T-cell (primary cell): Measurements from ENCODE around the gene RAPGEF1. TPM values are rescaled to one million over a fixed set of nuclear protein-coding genes. Genes with fewer than 3 reads are reported as not detected.
"Not testable (repeated sequence)": the region's sequence is repeated elsewhere in the genome, so short reads cannot be mapped to it uniquely, and the experiment has no call there.

Experiments used
- ATAC-seq, 4 experiments: fragments of 200-7000 bp in 3 of 4; fragments of 150-1000 bp in 1 of 4; cut with Tn5 transposase; replicated peaks in 1 of 4; 1 replicate in 3 of 4; 2 replicates in 1 of 4; pipeline ENCODE4 v1.10.0; 2021; ENCODE audit warnings: moderate library complexity in 3 of 4, mild to moderate bottlenecking in 2 of 4, moderate number of reproducible peaks in 1 of 4
- CTCF ChIA-PET, 2 donors: fragments of 300-600 bp; sonication (Branson Sonifier 250); formaldehyde crosslinking; loops; one replicate each; lab custom pipeline; 2022; ENCODE audit warnings: antibody characterized with exemption in 2 of 2; lab: Charles Lee
- POLR2A ChIA-PET, 2 donors: fragments of 300-600 bp; sonication (Branson Sonifier 250); formaldehyde crosslinking; loops; one replicate each; lab custom pipeline; 2022; ENCODE audit warnings: antibody characterized with exemption in 2 of 2; lab: Charles Lee
- DNase-seq, 35 experiments: peaks; one replicate each; pipeline versions ENCODE4 v3.0.0 to v3.0.0-alpha.2; 2013 to 2023
- H3K27ac ChIP-seq: one replicate; pipeline ENCODE4 v1.5.1; 2013; ENCODE audit warnings: low read length
- H3K27me3 ChIP-seq, 2 experiments: replicated peaks in 1 of 2; 1 replicate in 1 of 2; 2 replicates in 1 of 2; pipeline versions ENCODE4 v1.6.1 to v1.7.0; 2013; ENCODE audit warnings: low read length in 1 of 2, mixed read lengths in 1 of 2; ENCODE audit not compliant: control insufficient read depth in 2 of 2, insufficient read depth in 2 of 2; ENCODE audit errors: extremely low read depth in 1 of 2
- H3K36me3 ChIP-seq, 2 donors: 1 replicate in 1 of 2; 2 replicates in 1 of 2; pipeline versions ENCODE4 v1.6.1 to v1.7.0; 2013; ENCODE audit warnings: low read length in 1 of 2; ENCODE audit not compliant: control insufficient read depth in 2 of 2, insufficient read depth in 1 of 2; ENCODE audit errors: extremely low read depth in 1 of 2
- H3K4me1 ChIP-seq, 2 experiments: 1 replicate in 1 of 2; 2 replicates in 1 of 2; pipeline versions ENCODE4 v1.6.1 to v1.7.0; 2013; ENCODE audit warnings: low read length in 2 of 2, mixed read lengths in 1 of 2; ENCODE audit not compliant: insufficient read depth in 2 of 2, control insufficient read depth in 1 of 2; ENCODE audit errors: extremely low read depth in 1 of 2
- H3K4me3 ChIP-seq, 2 donors: 1 replicate in 1 of 2; 2 replicates in 1 of 2; pipeline versions ENCODE4 v1.5.1 to v1.7.0; 2013; ENCODE audit warnings: mild to moderate bottlenecking in 2 of 2, low read length in 1 of 2, moderate library complexity in 1 of 2; ENCODE audit not compliant: control insufficient read depth in 1 of 2; ENCODE audit errors: extremely low read depth in 1 of 2
- H3K9me3 ChIP-seq: 2 replicates; pipeline ENCODE4 v1.7.0; 2013
- H3K27ac Mint-ChIP-seq, 2 donors: one replicate each; pipeline ENCODE4 v1.8.0; 2020 to 2021; ENCODE audit warnings: mild to moderate bottlenecking in 2 of 2, mixed read lengths in 2 of 2
- H3K27me3 Mint-ChIP-seq, 2 donors: one replicate each; pipeline ENCODE4 v1.8.0; 2021 to 2022; ENCODE audit warnings: mixed read lengths in 2 of 2
- H3K36me3 Mint-ChIP-seq: one replicate; pipeline ENCODE4 v1.8.0; 2021; ENCODE audit warnings: mixed read lengths
- H3K4me1 Mint-ChIP-seq, 3 donors: one replicate each; pipeline ENCODE4 v1.8.0; 2020 to 2022; ENCODE audit warnings: mixed read lengths in 3 of 3, mild to moderate bottlenecking in 1 of 3
- H3K4me3 Mint-ChIP-seq, 3 donors: one replicate each; pipeline ENCODE4 v1.8.0; 2020 to 2022; ENCODE audit warnings: mild to moderate bottlenecking in 3 of 3, mixed read lengths in 3 of 3, moderate library complexity in 3 of 3
- H3K9me3 Mint-ChIP-seq, 3 donors: one replicate each; pipeline ENCODE4 v1.8.0; 2020 to 2022; ENCODE audit warnings: mixed read lengths in 3 of 3
- WGBS: methylation state at CpG from one replicate; pipeline ENCODE4 v1.1.5; 2013; ENCODE audit warnings: missing lambda C conversion rate; ENCODE audit not compliant: insufficient coverage; 5-methylcytosine and 5-hydroxymethylcytosine counted together
- total RNA-seq, 35 experiments: library from RNA in 6 of 35; stranded (reverse) in 6 of 35; fragments of 120-200 nt in 1 of 35; gene quantifications; one replicate each; pipeline versions ENCODE4 v1.2.1 to v1.2.4 and lab custom pipeline; 2013 to 2026

The RAPGEF1 gene
- total RNA-seq, 5 donors from 2014 or later (not counting 1 experiment from before 2014, with no cell fraction given), result 97.9 to 167 (median 139) TPM

DNA sequence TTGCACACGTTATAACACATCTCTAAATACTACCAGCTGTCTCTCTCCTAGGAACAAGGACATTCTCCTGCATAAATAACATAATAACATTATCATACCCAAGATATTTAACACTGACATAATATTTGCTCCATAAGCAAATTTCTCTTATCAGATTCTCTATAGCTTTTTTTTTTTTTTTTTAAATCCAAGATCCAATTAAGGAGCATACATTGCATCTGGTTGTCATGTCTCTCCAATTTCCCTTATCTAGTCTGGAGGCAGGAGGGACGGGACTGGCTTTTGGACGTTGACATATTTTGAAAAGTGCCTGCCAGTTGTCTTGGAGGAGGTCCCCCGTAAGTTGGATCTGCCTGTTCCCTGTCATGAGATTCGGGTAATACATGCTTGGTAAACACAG, 76.6 kb downstream of the RAPGEF1 start:
- H3K27ac Mint-ChIP-seq, result peak overlapping the region; percentile 13 to 52

DNA sequence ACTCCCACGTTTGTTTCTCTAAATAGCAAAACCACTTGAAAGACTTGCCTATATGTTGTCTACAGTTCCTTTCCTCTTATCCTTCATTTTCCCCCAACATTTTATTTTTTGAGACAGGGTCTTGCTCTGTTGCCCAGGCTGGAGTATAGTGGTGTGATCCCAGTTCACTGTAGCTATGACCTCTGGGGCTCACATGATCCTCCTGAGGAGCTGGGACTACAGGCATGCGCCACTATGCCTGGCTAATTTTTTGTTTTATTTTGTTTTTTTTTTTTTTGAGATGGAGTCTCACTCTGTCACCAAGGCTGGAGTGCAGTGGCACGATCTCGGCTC, 77.6 kb downstream of the RAPGEF1 start:
- CTCF ChIA-PET, result interaction anchor here in 1 of 2 donors (1.0 kb wide), 1 partner anchor 16 kb away, joined by 3 read pairs; no protein-coding TSS in a partner anchor
- ATAC-seq, result peak in 2 of 4 experiments; percentile 8 to 19
- Histone ChIP-seq H3K27ac (peak overlapping the region; percentile 58), H3K4me1 (peaks cover 13 to 67% of the 10 kb centered on the region in 2 experiments)
- peak overlapping the region; percentile 52 to 76 for H3K27ac Mint-ChIP-seq
- peaks cover 72 to 88% (median 86%) of the 10 kb centered on the region in 3 donors for H3K4me1 Mint-ChIP-seq
- not testable (repeated sequence) for H3K27me3 Mint-ChIP-seq, DNase-seq, H3K9me3 ChIP-seq, H3K4me3 ChIP-seq, H3K9me3 Mint-ChIP-seq, H3K27me3 ChIP-seq, H3K36me3 ChIP-seq
- peaks cover 18% of the 10 kb centered on the region for H3K36me3 Mint-ChIP-seq
- H3K4me3 Mint-ChIP-seq, result peak overlapping the region in 2 of 3 donors; percentile 4 to 43
- 49% methylated on average over 3 of the region's 4 CpGs for WGBS
- POLR2A ChIA-PET, result interaction anchor here in 1 of 2 donors (0.6 to 0.7 kb wide), 2 partner anchors 40 to 259 kb away, joined by 3 to 4 read pairs; no protein-coding TSS in a partner anchor

More for the DNA sequence above, 76.6 kb downstream of the RAPGEF1 start:
- DNase-seq (no peak), ATAC-seq (no peak)
- Histone ChIP-seq H3K27me3 (no peaks in the 10 kb centered on the region), H3K27ac (no peak overlapping the region), H3K36me3 (no peaks in the 10 kb centered on the region), H3K9me3 (no peaks in the 10 kb centered on the region), H3K4me3 (no peak overlapping the region), H3K4me1 (peaks cover 9 to 67% of the 10 kb centered on the region in 2 experiments)
- ChIA-PET POLR2A (interaction anchor here (0.5 to 0.6 kb wide), 3 partner anchors 21 to 371 kb away, joined by 3 to 5 read pairs (median 3); no protein-coding TSS in a partner anchor), CTCF (interaction anchor here in 1 of 2 donors (0.5 to 1.0 kb wide), 3 partner anchors 14 to 38 kb away, joined by 3 read pairs; no protein-coding TSS in a partner anchor)
- Mint-ChIP-seq H3K9me3 (no peaks in the 10 kb centered on the region), H3K27me3 (no peaks in the 10 kb centered on the region), H3K4me1 (peaks cover 72 to 87% (median 86%) of the 10 kb centered on the region in 3 donors), H3K36me3 (peaks cover 18% of the 10 kb centered on the region), H3K4me3 (no peak overlapping the region)
- 66% methylated on average over 4 of the region's 5 CpGs for WGBS

DNA sequence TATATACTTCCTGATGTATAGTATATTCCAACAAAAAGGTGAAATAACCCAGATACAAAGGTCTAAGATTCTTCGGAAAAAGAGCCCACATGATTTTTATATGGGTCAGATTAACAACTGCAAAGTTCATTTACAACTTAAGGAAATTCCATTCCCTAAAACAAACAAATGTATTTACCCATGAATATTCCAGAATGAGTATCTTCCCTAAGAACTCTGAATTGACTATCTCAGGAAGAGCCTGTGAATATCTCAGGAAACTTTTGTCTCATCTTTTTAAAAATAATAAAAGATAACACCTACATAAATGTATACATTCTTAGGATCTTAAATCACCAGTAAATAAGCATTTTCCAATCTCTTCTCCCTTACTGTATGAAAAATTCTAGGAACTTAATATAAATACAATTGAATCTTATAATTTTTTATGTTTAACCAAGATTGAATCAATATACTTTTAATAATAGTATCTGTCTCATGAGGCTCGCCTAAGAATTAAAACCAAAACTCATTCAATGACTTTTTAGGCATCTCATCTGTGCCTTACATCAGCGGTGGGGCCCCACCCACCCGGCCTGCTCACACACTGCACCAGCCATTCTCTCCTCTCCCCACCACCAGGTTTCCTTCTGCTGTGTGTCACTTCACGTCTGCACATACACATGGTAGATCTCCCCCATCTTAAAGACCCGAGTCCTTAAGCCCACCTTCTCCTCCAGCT, 78.1 kb downstream of the RAPGEF1 start:
- Mint-ChIP-seq H3K27ac (peak overlapping the region; percentile 52 to 76), H3K9me3 (no peaks in the 10 kb centered on the region), H3K27me3 (no peaks in the 10 kb centered on the region), H3K4me1 (peaks cover 72 to 88% (median 86%) of the 10 kb centered on the region in 3 donors), H3K4me3 (peak overlapping the region in 2 of 3 donors; percentile 4 to 43), H3K36me3 (peaks cover 17% of the 10 kb centered on the region)
- 6% methylated on average over 4 of the region's 6 CpGs for WGBS
- POLR2A ChIA-PET, result interaction anchor here in 1 of 2 donors (0.6 to 0.7 kb wide), 2 partner anchors 40 to 258 kb away, joined by 3 to 4 read pairs; no protein-coding TSS in a partner anchor
- H3K4me3 ChIP-seq, result no peak overlapping the region
- CTCF ChIA-PET, result no interaction called here
- no peaks in the 10 kb centered on the region for H3K36me3 ChIP-seq
- H3K4me1 ChIP-seq, result peaks cover 16 to 67% of the 10 kb centered on the region in 2 experiments
- peak; percentile 84 to 86 (median 84) for ATAC-seq
- H3K27me3 ChIP-seq, result no peaks in the 10 kb centered on the region
- H3K9me3 ChIP-seq, result no peaks in the 10 kb centered on the region
- H3K27ac ChIP-seq, result peak overlapping the region; percentile 58
- peak in 34 of 35 experiments; percentile 35 to 76 (median 63) for DNase-seq

DNA sequence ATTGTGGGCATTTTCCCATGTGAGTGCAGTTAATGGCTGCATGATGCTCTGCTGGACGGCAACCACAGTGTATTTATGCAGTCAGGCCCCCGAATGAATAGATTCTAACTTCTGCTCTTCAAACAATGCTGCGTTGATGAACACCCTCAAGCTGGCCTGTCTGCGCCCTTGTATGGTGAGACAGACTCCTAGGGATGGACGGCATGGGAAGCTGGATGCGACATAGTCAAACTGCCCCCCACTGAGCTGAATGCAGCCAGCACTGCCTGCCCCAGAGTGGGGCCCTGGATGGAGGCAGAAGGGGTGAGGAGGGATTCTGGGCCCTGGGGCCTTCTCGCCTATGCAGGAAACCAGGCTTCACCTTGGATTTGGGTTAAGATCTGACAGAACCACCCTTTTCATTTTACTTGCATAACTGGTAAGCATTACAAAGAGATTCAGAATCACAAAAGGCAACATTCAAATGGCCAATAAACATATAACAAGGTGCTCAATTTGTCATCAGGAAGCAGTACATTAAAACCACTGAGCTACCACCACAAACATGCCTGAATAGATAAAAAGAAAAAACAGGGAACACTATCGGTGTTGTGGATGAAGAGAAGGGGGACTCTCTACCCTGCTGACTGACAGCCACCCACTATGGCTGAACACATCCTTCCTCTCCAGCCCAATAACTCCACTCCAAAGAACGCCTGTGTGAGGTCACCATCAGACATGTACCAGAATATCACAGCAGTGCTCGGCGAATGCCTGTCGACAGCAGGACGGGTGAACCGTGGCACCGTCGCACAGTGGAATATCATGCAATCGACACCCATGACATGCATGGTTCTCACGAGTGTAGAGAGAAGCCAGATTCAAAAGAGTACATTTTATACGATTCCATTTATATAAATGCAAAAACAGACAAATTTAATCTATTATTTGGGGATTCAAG, 79.1 kb downstream of the RAPGEF1 start:
- Histone ChIP-seq H3K27me3 (no peaks in the 10 kb centered on the region), H3K4me1 (peaks cover 21 to 67% of the 10 kb centered on the region in 2 experiments), H3K4me3 (no peak overlapping the region), H3K27ac (no peak overlapping the region), H3K9me3 (no peaks in the 10 kb centered on the region), H3K36me3 (no peaks in the 10 kb centered on the region)
- no peaks in the 10 kb centered on the region for H3K9me3 Mint-ChIP-seq
- H3K4me1 Mint-ChIP-seq, result peaks cover 71 to 88% (median 86%) of the 10 kb centered on the region in 3 donors
- peak overlapping the region; percentile 44 to 60 for H3K27ac Mint-ChIP-seq
- H3K36me3 Mint-ChIP-seq, result peaks cover 14% of the 10 kb centered on the region
- ATAC-seq (no peak), DNase-seq (no peak)
- H3K27me3 Mint-ChIP-seq, result no peaks in the 10 kb centered on the region
- ChIA-PET CTCF (no interaction called here), POLR2A (no interaction called here)
- peak overlapping the region in 1 of 3 donors; percentile 17 for H3K4me3 Mint-ChIP-seq
- 98% methylated on average over 7 of the region's 19 CpGs for WGBS

DNA sequence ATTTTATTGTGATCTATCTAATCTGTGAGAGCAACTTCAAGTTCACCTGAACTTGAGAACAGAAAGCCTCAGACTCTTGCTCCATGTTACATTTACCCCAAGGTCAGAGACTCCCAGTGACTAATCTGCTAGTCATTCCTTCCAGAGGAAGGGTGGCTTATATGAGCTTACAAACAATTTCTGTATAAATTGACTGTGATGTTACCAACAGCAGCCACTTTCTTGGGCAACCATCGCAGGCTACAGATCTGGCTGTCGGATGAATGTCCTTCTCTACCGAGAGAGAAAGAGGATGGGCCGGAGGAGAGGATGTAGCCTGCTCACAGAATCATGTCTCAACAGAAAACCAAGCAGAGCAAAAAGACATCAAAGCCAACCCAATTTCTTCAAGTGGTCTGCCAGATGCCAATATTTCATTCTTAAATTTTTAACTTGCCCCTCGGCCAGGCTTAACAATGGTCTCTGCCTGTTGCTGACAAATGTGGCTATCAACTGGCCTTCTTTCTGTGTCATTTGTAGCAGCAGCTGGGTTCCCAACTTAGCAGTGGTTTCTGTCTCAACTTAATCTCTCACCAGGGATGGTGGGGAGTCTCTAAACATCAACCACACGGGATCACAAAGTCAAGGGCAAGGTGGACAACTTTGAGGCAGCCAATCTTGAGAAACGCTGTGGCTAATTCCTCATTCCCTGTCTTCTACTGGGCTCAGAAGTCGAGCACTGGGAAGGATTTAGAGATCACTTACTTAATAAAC, 81.3 kb downstream of the RAPGEF1 start:
- H3K27ac Mint-ChIP-seq, result peak overlapping the region; percentile 94 to 96
- ATAC-seq, result no peak

More for the DNA sequence above, 81.3 kb downstream of the RAPGEF1 start:
- 41% methylated on average over 4 of the region's 8 CpGs for WGBS
- no peaks in the 10 kb centered on the region for H3K9me3 ChIP-seq
- peak overlapping the region; percentile 85 for H3K27ac ChIP-seq
- Mint-ChIP-seq H3K4me1 (peaks cover 84 to 90% (median 87%) of the 10 kb centered on the region in 3 donors), H3K27me3 (no peaks in the 10 kb centered on the region), H3K9me3 (no peaks in the 10 kb centered on the region), H3K36me3 (peaks cover 3% of the 10 kb centered on the region), H3K4me3 (peak overlapping the region in 2 of 3 donors; percentile 13 to 56)
- no peaks in the 10 kb centered on the region for H3K27me3 ChIP-seq
- peaks cover 21 to 70% of the 10 kb centered on the region in 2 experiments for H3K4me1 ChIP-seq
- no peak for DNase-seq
- CTCF ChIA-PET, result interaction anchor here in 1 of 2 donors (0.6 to 0.9 kb wide), 2 partner anchors 19 to 71 kb away, joined by 3 read pairs; no protein-coding TSS in a partner anchor
- H3K4me3 ChIP-seq, result no peak overlapping the region
- no peaks in the 10 kb centered on the region for H3K36me3 ChIP-seq
- POLR2A ChIA-PET, result no interaction called here
